ENCODE results near the gene NKAIN4.

NKAIN4 gene

GRCh38 chr20:63289311-63290135 lies 35.3 kb upstream of the NKAIN4 start:
- no peak for TF ChIP-seq CTCF (IDR thresholded peaks at IDR 0.05; ENCODE audit: low read depth, low read length)
- H3K4me3 ChIP-seq (replicated peaks in 1 of 2; ENCODE audit: low read depth in 2 of 2, low read length in 2 of 2): no peak overlapping the region
- DNase-seq (ENCODE audit: low read depth in 2 of 2): no peak

- TF ChIP-seq CTCF (IDR thresholded peaks at IDR 0.05; ENCODE audit: low read depth, low read length): no peak
- DNase-seq (ENCODE audit: low read depth in 2 of 2): no peak
Observed at GRCh38 chr20:63288581-63289251, 34.5 kb upstream of the NKAIN4 start.

GRCh38 chr20:63287697-63288580 lies 33.7 kb upstream of the NKAIN4 start:
- no peak for DNase-seq (ENCODE audit: low read depth in 2 of 2)
- H3K4me3 ChIP-seq (replicated peaks in 1 of 2; ENCODE audit: low read depth in 2 of 2, low read length in 2 of 2): no peak overlapping the region
- TF ChIP-seq CTCF (IDR thresholded peaks at IDR 0.05; ENCODE audit: low read depth, low read length): no peak

More at GRCh38 chr20:63288581-63289251, 34.5 kb upstream of the NKAIN4 start:
- no peak overlapping the region for H3K4me3 ChIP-seq (replicated peaks in 1 of 2; ENCODE audit: low read depth in 2 of 2, low read length in 2 of 2)

- no peak for DNase-seq (ENCODE audit: low read depth in 2 of 2)
- TF ChIP-seq CTCF (IDR thresholded peaks at IDR 0.05; ENCODE audit: low read depth, low read length): no peak
- no peak overlapping the region for H3K4me3 ChIP-seq (replicated peaks in 1 of 2; ENCODE audit: low read depth in 2 of 2, low read length in 2 of 2)
Observed at GRCh38 chr20:63286781-63287696, 32.8 kb upstream of the NKAIN4 start.

GRCh38 chr20:63285636-63286615 lies 31.7 kb upstream of the NKAIN4 start:
- no peak for TF ChIP-seq CTCF (IDR thresholded peaks at IDR 0.05; ENCODE audit: low read depth, low read length)
- DNase-seq (ENCODE audit: low read depth in 2 of 2): no peak
- no peak overlapping the region for H3K4me3 ChIP-seq (replicated peaks in 1 of 2; ENCODE audit: low read depth in 2 of 2, low read length in 2 of 2)

Data from cardiac fibroblast (primary cell).